Natural killer cell (primary cell): ENCODE results near the gene ABL1. TPM values are rescaled to one million over a fixed set of nuclear protein-coding genes. Genes with fewer than 3 reads are reported as not detected.

ENCODE experiments used
- ATAC-seq, 3 donors: fragments of 150-1000 bp in 2 of 3; fragments of 200-7000 bp in 1 of 3; cut with Tn5 transposase; 1 replicate in 1 of 3; 2 replicates in 2 of 3; pipeline ENCODE4 v1.10.0; 2021; ENCODE audit warnings: mild to moderate bottlenecking in 2 of 3, moderate library complexity in 2 of 3
- DNase-seq, 2 donors: peaks; one replicate each; pipeline versions ENCODE4 v3.0.0 to v3.0.0-alpha.2; 2013 to 2021; ENCODE audit warnings: mixed read lengths in 1 of 2
- H3K27ac ChIP-seq: one replicate; pipeline ENCODE4 v1.5.1; 2013; ENCODE audit warnings: mild to moderate bottlenecking, low read length
- H3K27me3 ChIP-seq: one replicate; pipeline ENCODE4 v1.6.1; 2013; ENCODE audit warnings: low read length; ENCODE audit not compliant: control insufficient read depth, insufficient read depth
- H3K36me3 ChIP-seq: one replicate; pipeline ENCODE4 v1.6.1; 2013; ENCODE audit warnings: low read length; ENCODE audit not compliant: control insufficient read depth, insufficient read depth
- H3K4me1 ChIP-seq: one replicate; pipeline ENCODE4 v1.6.1; 2013; ENCODE audit warnings: low read length; ENCODE audit not compliant: control insufficient read depth, insufficient read depth
- H3K4me3 ChIP-seq: one replicate; pipeline ENCODE4 v1.5.1; 2013; ENCODE audit warnings: low read length
- H3K9me3 ChIP-seq: one replicate; pipeline ENCODE4 v1.6.1; 2013; ENCODE audit warnings: low read length; ENCODE audit not compliant: control insufficient read depth, insufficient read depth
- H3K27ac Mint-ChIP-seq, 2 donors: one replicate each; pipeline ENCODE4 v1.8.0; 2022; ENCODE audit warnings: mild to moderate bottlenecking in 2 of 2, mixed read lengths in 2 of 2, moderate library complexity in 1 of 2
- H3K27me3 Mint-ChIP-seq, 2 donors: one replicate each; pipeline ENCODE4 v1.8.0; 2022; ENCODE audit warnings: low read depth in 2 of 2, mixed read lengths in 2 of 2
- H3K36me3 Mint-ChIP-seq: one replicate; pipeline ENCODE4 v1.8.0; 2022; ENCODE audit warnings: mixed read lengths
- H3K4me1 Mint-ChIP-seq, 2 donors: one replicate each; pipeline ENCODE4 v1.8.0; 2022; ENCODE audit warnings: mixed read lengths in 2 of 2
- H3K4me3 Mint-ChIP-seq: one replicate; pipeline ENCODE4 v1.8.0; 2022; ENCODE audit warnings: mild to moderate bottlenecking, moderate library complexity, mixed read lengths
- H3K9me3 Mint-ChIP-seq, 2 donors: one replicate each; pipeline ENCODE4 v1.8.0; 2022; ENCODE audit warnings: mixed read lengths in 2 of 2
- WGBS: methylation state at CpG from one replicate; pipeline ENCODE4 v1.1.7; 2013; ENCODE audit warnings: missing lambda C conversion rate; ENCODE audit not compliant: insufficient coverage; 5-methylcytosine and 5-hydroxymethylcytosine counted together
- intact Hi-C: fragments of 100-400 bp; cut with micrococcal nuclease; formaldehyde crosslinking; loops from one replicate; pipeline ENCODE4 v1.14.2; 2022
- total RNA-seq, 4 donors: library from RNA; stranded (reverse); fragments of 120-200 nt in 1 of 4; gene quantifications; one replicate each; pipeline versions ENCODE4 v1.2.3 to v1.2.4, GENCODE V29; 2013 to 2022
- TF ChIP-seq, protein P1 (sequence below): fragments of 200-600 bp; IDR thresholded peaks from one replicate; pipeline ENCODE4 v1.8.0; 2022; ENCODE audit warnings: antibody characterized with exemption

ABL1 gene
- total RNA-seq, 3 donors from 2014 or later (not counting 1 experiment from before 2014, with no cell fraction given) = 49.7 to 65.6 (median 53.8) TPM

DNA sequence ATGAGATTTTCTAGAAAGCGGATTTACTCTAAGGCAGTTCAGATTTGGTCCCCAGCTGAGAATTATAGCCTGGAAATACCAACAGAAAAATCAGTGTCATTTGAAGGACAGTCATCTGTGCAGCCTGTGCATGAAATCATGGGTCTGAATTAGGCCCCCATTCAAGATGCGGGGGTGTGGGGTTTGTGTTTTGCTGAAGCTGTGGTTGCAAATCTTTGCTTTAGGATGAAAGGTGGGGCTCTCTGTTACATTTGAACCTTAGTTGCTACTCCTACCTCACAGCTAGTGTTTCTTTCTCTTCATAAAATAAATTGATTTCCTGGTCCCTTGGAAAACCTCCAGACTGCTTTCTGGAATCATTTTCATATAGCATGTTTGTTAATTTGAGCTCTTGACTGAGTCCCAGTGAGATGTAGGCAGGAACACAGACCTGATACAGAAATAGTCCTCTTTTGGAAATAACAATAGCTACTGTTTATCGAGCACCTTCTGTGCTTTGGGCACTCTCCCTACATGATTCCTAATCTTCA is 4.8 kb upstream of the ABL1 start:
- Mint-ChIP-seq H3K4me3 (no peak overlapping the region), H3K36me3 (peaks cover 8% of the 10 kb centered on the region), H3K27ac (no peak overlapping the region), H3K27me3 (no peaks in the 10 kb centered on the region), H3K4me1 (peaks cover 26 to 30% of the 10 kb centered on the region in 2 donors), H3K9me3 (peaks cover 0 to 4% of the 10 kb centered on the region in 2 donors)
- 91% methylated on average over 3 of the region's 3 CpGs for WGBS
- no peak overlapping the region for H3K27ac ChIP-seq
- no peaks in the 10 kb centered on the region for H3K27me3 ChIP-seq
- TF ChIP-seq, protein P1, sequence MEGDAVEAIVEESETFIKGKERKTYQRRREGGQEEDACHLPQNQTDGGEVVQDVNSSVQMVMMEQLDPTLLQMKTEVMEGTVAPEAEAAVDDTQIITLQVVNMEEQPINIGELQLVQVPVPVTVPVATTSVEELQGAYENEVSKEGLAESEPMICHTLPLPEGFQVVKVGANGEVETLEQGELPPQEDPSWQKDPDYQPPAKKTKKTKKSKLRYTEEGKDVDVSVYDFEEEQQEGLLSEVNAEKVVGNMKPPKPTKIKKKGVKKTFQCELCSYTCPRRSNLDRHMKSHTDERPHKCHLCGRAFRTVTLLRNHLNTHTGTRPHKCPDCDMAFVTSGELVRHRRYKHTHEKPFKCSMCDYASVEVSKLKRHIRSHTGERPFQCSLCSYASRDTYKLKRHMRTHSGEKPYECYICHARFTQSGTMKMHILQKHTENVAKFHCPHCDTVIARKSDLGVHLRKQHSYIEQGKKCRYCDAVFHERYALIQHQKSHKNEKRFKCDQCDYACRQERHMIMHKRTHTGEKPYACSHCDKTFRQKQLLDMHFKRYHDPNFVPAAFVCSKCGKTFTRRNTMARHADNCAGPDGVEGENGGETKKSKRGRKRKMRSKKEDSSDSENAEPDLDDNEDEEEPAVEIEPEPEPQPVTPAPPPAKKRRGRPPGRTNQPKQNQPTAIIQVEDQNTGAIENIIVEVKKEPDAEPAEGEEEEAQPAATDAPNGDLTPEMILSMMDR = no peak
- H3K4me1 ChIP-seq = peaks cover 11% of the 10 kb centered on the region
- H3K4me3 ChIP-seq = no peak overlapping the region
- no peaks in the 10 kb centered on the region for H3K9me3 ChIP-seq
- no peaks in the 10 kb centered on the region for H3K36me3 ChIP-seq
- intact Hi-C loops = no loop called here
- DNase-seq = no peak
- no peak for ATAC-seq

DNA sequence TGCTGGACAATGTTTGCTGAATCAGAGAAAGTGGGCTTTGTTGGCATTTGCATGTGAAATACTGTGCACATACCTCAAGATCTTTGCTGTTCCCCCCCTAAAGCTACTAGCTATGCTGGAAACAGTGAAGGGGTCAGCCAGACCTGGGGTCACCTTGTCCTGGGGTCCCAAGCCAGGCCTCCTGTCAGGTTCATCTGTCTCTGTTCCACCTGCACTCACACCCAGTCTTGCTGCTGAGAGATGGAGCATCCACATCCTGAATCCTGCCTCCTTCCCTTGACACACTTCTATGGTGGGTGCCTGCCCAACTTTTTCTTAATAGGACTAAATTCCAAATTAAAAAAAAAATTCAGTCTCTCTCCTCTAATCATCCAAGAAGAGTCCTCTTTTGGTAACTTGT is 4.0 kb upstream of the ABL1 start:
- ATAC-seq (no peak), DNase-seq (no peak)
- Mint-ChIP-seq H3K4me1 (peaks cover 32 to 37% of the 10 kb centered on the region in 2 donors), H3K4me3 (no peak overlapping the region), H3K36me3 (peaks cover 8% of the 10 kb centered on the region), H3K9me3 (peaks cover 0 to 4% of the 10 kb centered on the region in 2 donors), H3K27ac (no peak overlapping the region), H3K27me3 (no peaks in the 10 kb centered on the region)
- peaks cover 15% of the 10 kb centered on the region for H3K4me1 ChIP-seq
- no peak overlapping the region for H3K4me3 ChIP-seq
- H3K9me3 ChIP-seq = no peaks in the 10 kb centered on the region
- TF ChIP-seq, protein P1 = no peak
- H3K36me3 ChIP-seq = no peaks in the 10 kb centered on the region
- H3K27me3 ChIP-seq = no peaks in the 10 kb centered on the region
- no peak overlapping the region for H3K27ac ChIP-seq
- intact Hi-C loops = no loop called here

DNA sequence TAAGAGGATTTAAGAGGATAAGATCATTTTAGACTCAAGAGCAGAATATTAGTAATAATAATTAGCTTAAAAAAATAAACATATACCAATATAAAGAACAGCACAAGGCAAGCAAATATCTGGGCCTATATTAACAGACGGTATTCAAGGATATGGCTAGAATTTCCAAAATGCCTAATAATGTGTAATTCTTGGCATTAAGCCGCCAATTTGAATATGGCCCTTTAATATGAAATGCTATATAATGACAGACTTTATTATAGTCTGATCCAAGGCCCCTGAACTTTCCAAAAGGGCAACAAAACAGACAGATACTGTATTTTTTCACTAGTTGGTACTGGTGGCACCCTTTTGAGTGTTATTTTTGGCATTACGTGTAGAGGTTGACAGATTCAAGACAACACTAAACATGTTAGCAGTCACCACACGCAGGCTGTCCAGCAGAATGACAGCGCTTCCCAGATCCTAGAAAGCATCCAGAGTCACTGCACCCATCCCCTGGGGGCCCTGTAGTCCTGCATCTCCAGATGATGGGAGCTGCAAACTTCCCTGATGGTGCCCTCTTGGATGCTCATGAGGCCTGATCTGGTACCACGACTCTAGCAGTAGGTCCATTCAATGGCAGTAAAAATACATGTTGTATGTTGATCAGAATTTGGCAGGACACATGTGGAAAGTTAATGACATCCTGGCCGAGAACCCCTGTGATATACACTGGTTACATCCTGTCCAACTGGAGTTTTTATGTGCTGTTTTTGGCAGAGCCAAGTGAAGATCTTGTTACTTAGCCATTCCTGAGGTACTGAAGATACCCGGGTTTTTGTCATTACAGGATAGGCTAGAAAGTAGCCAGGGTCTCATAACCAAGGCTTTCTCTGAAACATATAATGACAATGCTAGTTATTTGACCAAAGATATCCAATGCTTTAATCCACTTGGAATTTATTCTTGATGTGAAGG is 1.7 kb upstream of the ABL1 start:
- no peaks in the 10 kb centered on the region for H3K27me3 ChIP-seq
- 98% methylated on average over 8 of the region's 8 CpGs for WGBS
- H3K27me3 Mint-ChIP-seq = no peaks in the 10 kb centered on the region
- H3K9me3 ChIP-seq = no peaks in the 10 kb centered on the region
- TF ChIP-seq, protein P1 = no peak
- peaks cover 7% of the 10 kb centered on the region for H3K36me3 Mint-ChIP-seq
- H3K36me3 ChIP-seq = no peaks in the 10 kb centered on the region
- peak overlapping the region; percentile 31 to 92 for H3K27ac Mint-ChIP-seq
- H3K4me1 ChIP-seq = peaks cover 20% of the 10 kb centered on the region
- intact Hi-C loops = no loop called here
- H3K4me3 ChIP-seq = no peak overlapping the region
- peaks cover 41 to 49% of the 10 kb centered on the region in 2 donors for H3K4me1 Mint-ChIP-seq
- H3K27ac ChIP-seq = no peak overlapping the region
- peaks cover 0 to 4% of the 10 kb centered on the region in 2 donors for H3K9me3 Mint-ChIP-seq
- no peak for DNase-seq
- no peak for ATAC-seq
- peak overlapping the region; percentile 60 for H3K4me3 Mint-ChIP-seq
